Suprapubic skin (tissue), 4 donors: ENCODE data around the gene NSFL1C. TPM values are rescaled to one million over a fixed set of nuclear protein-coding genes. Genes with fewer than 3 reads are reported as not detected.

ENCODE experiments used
- DNase-seq, 2 donors: peaks; one replicate each; pipeline ENCODE4 v3.0.0-alpha.2; 2019; ENCODE audit warnings: low spot score in 2 of 2
- H3K27ac ChIP-seq: fragments of 200-600 bp; sonication (generic); one replicate; pipeline ENCODE4 v1.5.1; 2019
- H3K27me3 ChIP-seq: fragments of 200-600 bp; sonication (generic); one replicate; pipeline ENCODE4 v1.5.1; 2019
- H3K36me3 ChIP-seq: fragments of 200-600 bp; sonication (generic); one replicate; pipeline ENCODE4 v1.5.1; 2019
- H3K4me1 ChIP-seq: fragments of 200-600 bp; sonication (generic); one replicate; pipeline ENCODE4 v1.5.1; 2019
- H3K4me3 ChIP-seq: fragments of 200-600 bp; sonication (generic); one replicate; pipeline ENCODE4 v1.5.1; 2019; ENCODE audit warnings: mild to moderate bottlenecking
- H3K9me3 ChIP-seq: fragments of 200-600 bp; sonication (generic); one replicate; pipeline ENCODE4 v1.5.1; 2019
- EP300 ChIP-seq: sonication (generic); formaldehyde crosslinking; IDR thresholded peaks from one replicate; pipeline ENCODE4 v1.6.1; 2017; ENCODE audit warnings: antibody characterized with exemption
- POLR2A ChIP-seq, 2 donors: fragments of 450-650 bp; IDR thresholded peaks; one replicate each; pipeline ENCODE4 v1.6.1; 2017; ENCODE audit warnings: antibody characterized with exemption in 2 of 2, mild to moderate bottlenecking in 2 of 2, moderate library complexity in 2 of 2
- POLR2AphosphoS5 ChIP-seq, 3 donors: sonication (generic); formaldehyde crosslinking; IDR thresholded peaks; one replicate each; pipeline ENCODE4 v1.6.1; 2017; ENCODE audit warnings: antibody characterized with exemption in 3 of 3
- WGBS: methylation state at CpG from one replicate; pipeline ENCODE4 v1.1.5; 2018; 5-methylcytosine and 5-hydroxymethylcytosine counted together
- total RNA-seq, 4 donors: library from RNA; depleted of rRNA; stranded (reverse); fragments of >200 nt; gene quantifications; one replicate each; pipeline ENCODE4 v1.1.0, GENCODE V29; 2016
- TF ChIP-seq, protein P1 (sequence below), 2 donors: fragments of 200-600 bp in 1 of 2; fragments of 450-650 bp in 1 of 2; sonication (generic) in 1 of 2; IDR thresholded peaks; one replicate each; pipeline ENCODE4 v1.5.1; 2016 to 2019; ENCODE audit warnings: antibody characterized with exemption in 2 of 2, mild to moderate bottlenecking in 1 of 2, moderate library complexity in 1 of 2

Gene NSFL1C
- total RNA-seq, 4 donors from 2014 or later = 55.0 to 75.3 (median 64.3) TPM

DNA sequence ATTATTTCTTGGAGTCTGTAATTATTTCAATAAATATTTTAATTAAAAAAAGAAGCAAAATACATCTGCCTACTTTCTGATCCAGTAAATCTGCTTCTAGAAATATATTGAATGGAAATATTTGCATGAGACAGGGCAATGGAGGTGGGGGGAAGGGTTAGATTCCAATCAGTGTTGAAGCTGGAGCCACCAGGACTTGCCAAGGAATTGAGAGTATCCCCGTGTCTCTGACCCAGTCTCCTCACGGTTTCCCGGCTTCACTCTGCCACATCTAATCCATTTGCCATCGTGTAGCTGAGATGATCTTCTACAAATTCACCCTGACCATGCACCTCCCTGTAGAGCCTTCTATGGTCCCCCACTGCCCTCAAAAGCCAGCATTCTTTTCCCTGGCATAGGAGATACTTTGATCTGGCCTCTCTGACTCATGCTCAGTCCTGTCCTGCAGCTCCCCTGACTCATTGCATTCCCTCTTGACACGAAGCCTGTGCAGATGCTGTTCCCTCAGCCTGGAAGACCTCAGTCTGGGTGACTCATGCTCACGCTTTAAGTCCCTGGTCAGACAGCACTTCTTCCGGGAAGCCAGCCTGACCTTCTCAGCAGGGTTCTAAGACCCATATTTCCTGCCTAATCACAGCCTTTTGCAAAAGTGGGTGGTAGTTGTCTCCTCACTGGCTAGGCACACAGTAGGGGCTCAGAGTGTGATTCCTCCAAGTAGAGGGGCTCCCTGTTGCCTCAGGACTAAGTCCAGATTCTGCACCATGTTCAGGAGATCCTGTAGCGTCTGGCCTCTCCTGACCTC, 50.8 kb downstream of the NSFL1C start:
- Histone ChIP-seq H3K27me3 (no peaks in the 10 kb centered on the region), H3K36me3 (no peaks in the 10 kb centered on the region), H3K4me1 (no peaks in the 10 kb centered on the region), H3K27ac (no peak overlapping the region), H3K9me3 (peaks cover 3% of the 10 kb centered on the region), H3K4me3 (no peak overlapping the region)
- no peak for DNase-seq
- 74% methylated on average over 8 of the region's 8 CpGs for WGBS
- TF ChIP-seq, protein P1, sequence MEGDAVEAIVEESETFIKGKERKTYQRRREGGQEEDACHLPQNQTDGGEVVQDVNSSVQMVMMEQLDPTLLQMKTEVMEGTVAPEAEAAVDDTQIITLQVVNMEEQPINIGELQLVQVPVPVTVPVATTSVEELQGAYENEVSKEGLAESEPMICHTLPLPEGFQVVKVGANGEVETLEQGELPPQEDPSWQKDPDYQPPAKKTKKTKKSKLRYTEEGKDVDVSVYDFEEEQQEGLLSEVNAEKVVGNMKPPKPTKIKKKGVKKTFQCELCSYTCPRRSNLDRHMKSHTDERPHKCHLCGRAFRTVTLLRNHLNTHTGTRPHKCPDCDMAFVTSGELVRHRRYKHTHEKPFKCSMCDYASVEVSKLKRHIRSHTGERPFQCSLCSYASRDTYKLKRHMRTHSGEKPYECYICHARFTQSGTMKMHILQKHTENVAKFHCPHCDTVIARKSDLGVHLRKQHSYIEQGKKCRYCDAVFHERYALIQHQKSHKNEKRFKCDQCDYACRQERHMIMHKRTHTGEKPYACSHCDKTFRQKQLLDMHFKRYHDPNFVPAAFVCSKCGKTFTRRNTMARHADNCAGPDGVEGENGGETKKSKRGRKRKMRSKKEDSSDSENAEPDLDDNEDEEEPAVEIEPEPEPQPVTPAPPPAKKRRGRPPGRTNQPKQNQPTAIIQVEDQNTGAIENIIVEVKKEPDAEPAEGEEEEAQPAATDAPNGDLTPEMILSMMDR (IDR thresholded peaks at IDR 0.05) = no peak
- TF ChIP-seq POLR2A (IDR thresholded peaks at IDR 0.05) (no peak), EP300 (no peak), POLR2AphosphoS5 (IDR thresholded peaks at IDR 0.05) (no peak)

DNA sequence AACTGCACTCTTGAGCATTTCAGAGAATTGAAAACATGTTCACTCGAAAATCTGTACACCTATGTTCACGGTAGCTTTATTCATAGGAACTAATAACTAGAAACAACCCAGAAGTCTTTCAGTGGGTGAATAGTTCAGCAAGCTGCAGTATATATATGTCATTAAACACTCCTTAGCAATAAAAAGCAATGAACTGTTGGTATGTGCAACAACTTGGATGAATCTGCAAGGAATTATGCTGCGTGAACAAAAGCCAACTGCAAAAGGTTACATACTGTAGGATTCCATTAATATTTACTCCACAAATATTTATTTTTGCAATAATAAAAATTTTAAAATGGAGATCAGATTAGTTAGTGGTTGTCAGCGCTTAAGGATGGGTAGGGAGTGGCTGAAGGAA, 51.7 kb downstream of the NSFL1C start:
- Histone ChIP-seq H3K27me3 (no peaks in the 10 kb centered on the region), H3K4me1 (no peaks in the 10 kb centered on the region), H3K4me3 (no peak overlapping the region), H3K9me3 (no peaks in the 10 kb centered on the region), H3K27ac (no peak overlapping the region), H3K36me3 (no peaks in the 10 kb centered on the region)
- TF ChIP-seq POLR2AphosphoS5 (IDR thresholded peaks at IDR 0.05) = no peak
- TF ChIP-seq EP300 = no peak
- TF ChIP-seq, protein P1 (IDR thresholded peaks at IDR 0.05) = no peak
- no peak for TF ChIP-seq POLR2A (IDR thresholded peaks at IDR 0.05)
- WGBS = 81% methylated on average over 4 of the region's 4 CpGs
- no peak for DNase-seq

DNA sequence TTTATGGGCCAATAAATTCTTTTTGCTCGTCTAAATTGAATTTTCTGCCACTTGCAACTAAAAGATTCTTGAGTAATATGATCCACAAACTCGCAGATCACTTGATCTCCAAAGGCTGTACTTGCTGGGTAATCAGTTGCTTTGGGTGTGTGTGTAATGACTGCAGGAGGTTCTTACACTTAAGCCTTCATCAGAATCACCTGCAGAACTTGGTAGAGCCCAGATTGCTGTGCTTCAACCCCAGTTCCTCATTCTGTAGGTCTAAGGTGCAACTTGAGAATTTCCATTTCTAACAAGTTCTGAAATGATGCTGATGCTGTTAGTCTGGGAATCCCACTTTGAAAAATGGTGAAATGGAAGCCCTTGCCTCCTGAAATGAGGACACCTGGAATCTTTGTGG, 60.8 kb downstream of the NSFL1C start:
- Histone ChIP-seq H3K27me3 (peaks cover 9% of the 10 kb centered on the region), H3K36me3 (no peaks in the 10 kb centered on the region), H3K4me3 (no peak overlapping the region), H3K9me3 (no peaks in the 10 kb centered on the region), H3K27ac (no peak overlapping the region), H3K4me1 (no peaks in the 10 kb centered on the region)
- WGBS = 69% methylated on average over 2 of the region's 2 CpGs
- TF ChIP-seq, protein P1 (IDR thresholded peaks at IDR 0.05) = no peak
- no peak for TF ChIP-seq EP300
- TF ChIP-seq POLR2AphosphoS5 (IDR thresholded peaks at IDR 0.05) = no peak
- no peak for TF ChIP-seq POLR2A (IDR thresholded peaks at IDR 0.05)
- DNase-seq = no peak

DNA sequence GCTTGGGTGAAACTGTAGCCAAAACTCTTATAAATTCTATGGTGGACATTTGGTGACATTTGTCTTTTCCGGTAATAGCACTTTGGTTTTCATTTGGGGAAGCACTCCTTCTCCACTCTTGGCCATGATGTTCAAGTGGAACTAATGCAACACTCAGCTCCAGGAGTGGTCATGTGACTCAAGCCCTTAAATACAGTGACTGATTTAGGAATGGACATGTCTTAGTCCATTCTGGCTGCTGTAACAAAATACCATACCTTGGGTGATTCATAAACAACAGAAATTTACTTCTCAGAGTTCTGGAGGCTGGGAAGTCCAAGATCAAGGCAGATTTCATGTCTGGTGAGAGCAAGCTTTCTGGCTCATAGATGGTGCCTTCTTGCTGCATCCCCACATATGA, 63.0 kb downstream of the NSFL1C start:
- Histone ChIP-seq H3K36me3 (no peaks in the 10 kb centered on the region), H3K4me3 (no peak overlapping the region), H3K27ac (no peak overlapping the region), H3K9me3 (no peaks in the 10 kb centered on the region), H3K4me1 (peaks cover 9% of the 10 kb centered on the region), H3K27me3 (peaks cover 9% of the 10 kb centered on the region)
- DNase-seq = no peak
- TF ChIP-seq, protein P1 (IDR thresholded peaks at IDR 0.05) = no peak
- TF ChIP-seq EP300 (no peak), POLR2AphosphoS5 (IDR thresholded peaks at IDR 0.05) (no peak), POLR2A (IDR thresholded peaks at IDR 0.05) (no peak)
- WGBS = 100% methylated on average over 1 of the region's 1 CpG

DNA sequence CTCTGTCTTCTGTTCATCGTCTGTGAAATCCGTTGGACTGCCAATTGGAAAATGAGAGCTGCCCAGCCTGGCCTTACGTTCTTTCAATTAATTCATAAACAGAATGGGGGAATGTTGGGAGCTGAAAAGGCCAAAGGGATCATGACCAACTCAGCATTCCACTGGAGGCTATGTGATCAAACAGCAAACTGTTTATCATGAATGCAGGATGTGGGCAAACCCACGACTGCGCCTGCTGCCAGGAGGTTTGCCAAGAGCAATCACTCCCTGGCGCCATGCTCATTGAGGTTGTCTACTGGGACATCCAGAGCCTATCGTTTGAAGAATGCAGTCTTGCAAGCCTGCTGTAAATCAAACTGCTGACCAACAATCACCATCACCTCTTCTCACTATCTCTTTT, 64.5 kb downstream of the NSFL1C start:
- no peak overlapping the region for H3K27ac ChIP-seq
- H3K36me3 ChIP-seq = no peaks in the 10 kb centered on the region
- peaks cover 11% of the 10 kb centered on the region for H3K27me3 ChIP-seq
- H3K9me3 ChIP-seq = no peaks in the 10 kb centered on the region
- WGBS = 73% methylated on average over 7 of the region's 7 CpGs
- TF ChIP-seq POLR2A (IDR thresholded peaks at IDR 0.05) = no peak
- no peak for TF ChIP-seq POLR2AphosphoS5 (IDR thresholded peaks at IDR 0.05)
- no peak for TF ChIP-seq EP300
- TF ChIP-seq, protein P1 (IDR thresholded peaks at IDR 0.05) = no peak
- peaks cover 9% of the 10 kb centered on the region for H3K4me1 ChIP-seq
- no peak for DNase-seq
- H3K4me3 ChIP-seq = no peak overlapping the region
